H1 (cell line): ENCODE data around the gene ATF7IP2. TPM values are rescaled to one million over a fixed set of nuclear protein-coding genes. Genes with fewer than 3 reads are reported as not detected.

Experiments
- CTCF ChIA-PET: fragments of 300-600 bp; sonication (Branson Sonifier 250); formaldehyde crosslinking; loops from one replicate; lab custom pipeline; 2021; ENCODE audit not compliant: partially characterized antibody; lab: Charles Lee
- POLR2A ChIA-PET: fragments of 300-600 bp; sonication (Branson Sonifier 250); formaldehyde crosslinking; loops from one replicate; lab custom pipeline; 2021; ENCODE audit warnings: inconsistent platforms; ENCODE audit not compliant: partially characterized antibody; lab: Charles Lee
- DNase-seq, 2 experiments: peaks; one replicate each; pipeline versions ENCODE4 v3.0.0 to v3.0.0-alpha.2; 2010 to 2022; ENCODE audit warnings: low spot score in 2 of 2, low read depth in 1 of 2, mixed read lengths in 1 of 2
- FAIRE-seq: peaks from 2 replicates; lab custom pipeline; 2011; peaks lifted over from hg19 to GRCh38; lab: Jason Lieb, UNC
- H2AFZ ChIP-seq: 2 replicates; pipeline ENCODE4 v1.8.1; 2012; ENCODE audit warnings: low read length, inconsistent platforms
- H2AK5ac ChIP-seq: 2 replicates; pipeline ENCODE4 v1.6.1; 2013; ENCODE audit warnings: low read depth, low read length
- H2BK120ac ChIP-seq: replicated peaks from 2 replicates; pipeline ENCODE3; 2013; ENCODE audit warnings: low read depth, low read length, inconsistent platforms
- H2BK12ac ChIP-seq: 2 replicates; pipeline ENCODE4 v1.6.1; 2013; ENCODE audit warnings: low read depth, low read length
- H2BK15ac ChIP-seq: 2 replicates; pipeline ENCODE4 v1.6.1; 2013; ENCODE audit warnings: low read length
- H2BK20ac ChIP-seq: 2 replicates; pipeline ENCODE4 v1.6.1; 2013; ENCODE audit warnings: low read length
- H2BK5ac ChIP-seq: 2 replicates; pipeline ENCODE4 v1.6.1; 2013; ENCODE audit warnings: low read depth, low read length
- H3K14ac ChIP-seq: 2 replicates; pipeline ENCODE4 v1.6.1; 2013; ENCODE audit warnings: inconsistent platforms; ENCODE audit not compliant: insufficient read length
- H3K18ac ChIP-seq: 2 replicates; pipeline ENCODE4 v1.6.1; 2013; ENCODE audit warnings: low read length; ENCODE audit errors: extremely low read depth
- H3K23ac ChIP-seq: 2 replicates; pipeline ENCODE4 v1.6.1; 2013; ENCODE audit warnings: inconsistent platforms; ENCODE audit not compliant: insufficient read length
- H3K23me2 ChIP-seq: 2 replicates; pipeline ENCODE4 v1.6.1; 2013; ENCODE audit warnings: low read depth, low read length
- H3K27ac ChIP-seq: 2 replicates; pipeline ENCODE4 v1.6.1; 2011; ENCODE audit warnings: low read depth, low read length, inconsistent platforms
- H3K27me3 ChIP-seq, 4 experiments: replicated peaks in 1 of 4; 1 replicate in 1 of 4; 2 replicates in 3 of 4; pipeline versions ENCODE4 v1.6.1 to v1.8.1; 2011 to 2013; ENCODE audit warnings: low read length in 3 of 4, mild to moderate bottlenecking in 3 of 4, inconsistent platforms in 2 of 4, mixed read lengths in 2 of 4, moderate library complexity in 1 of 4; ENCODE audit not compliant: control insufficient read depth in 3 of 4, insufficient read depth in 3 of 4; ENCODE audit errors: extremely low read depth in 1 of 4
- H3K36me3 ChIP-seq, 4 experiments: 2 replicates each; pipeline versions ENCODE4 v1.6.1 to v1.8.1; 2011 to 2013; ENCODE audit warnings: mild to moderate bottlenecking in 4 of 4, low read length in 3 of 4, moderate library complexity in 2 of 4, control low read depth in 1 of 4, inconsistent platforms in 1 of 4; ENCODE audit not compliant: insufficient read depth in 4 of 4, control insufficient read depth in 2 of 4
- H3K4ac ChIP-seq: replicated peaks from 2 replicates; pipeline ENCODE3; 2013; ENCODE audit warnings: low read length, low read depth, mixed read lengths, inconsistent platforms; ENCODE audit not compliant: insufficient read length
- H3K4me1 ChIP-seq, 4 experiments: replicated peaks in 1 of 4; 1 replicate in 1 of 4; 2 replicates in 3 of 4; pipeline versions ENCODE4 v1.6.1 to v1.8.1; 2011 to 2013; ENCODE audit warnings: low read length in 3 of 4, inconsistent platforms in 2 of 4, mixed read lengths in 1 of 4; ENCODE audit not compliant: insufficient read depth in 4 of 4, control insufficient read depth in 3 of 4
- H3K4me2 ChIP-seq, 2 experiments: 2 replicates each; pipeline versions ENCODE4 v1.6.1 to v1.8.1; 2011 to 2013; ENCODE audit warnings: low read depth in 2 of 2, low read length in 2 of 2, control low read depth in 1 of 2, inconsistent platforms in 1 of 2, mild to moderate bottlenecking in 1 of 2; ENCODE audit not compliant: insufficient read depth in 1 of 2
- H3K4me3 ChIP-seq, 4 experiments: fragments of 200-600, 300-600 bp in 1 of 4; sonication (generic), shearing (Covaris generic), sonication (Bioruptor Twin) in 1 of 4; 2 replicates each; pipeline versions ENCODE4 v1.5.1 to v1.8.1; 2011 to 2016; ENCODE audit warnings: low read length in 4 of 4, low read depth in 3 of 4, control low read depth in 2 of 4, inconsistent platforms in 2 of 4, mild to moderate bottlenecking in 2 of 4, mixed read lengths in 1 of 4, moderate library complexity in 1 of 4; ENCODE audit not compliant: insufficient read depth in 2 of 4; ENCODE audit errors: extremely low read depth in 1 of 4
- H3K56ac ChIP-seq: replicated peaks from 2 replicates; pipeline ENCODE3; 2013; ENCODE audit warnings: low read depth, mild to moderate bottlenecking, mixed read lengths, low read length, inconsistent platforms; ENCODE audit not compliant: insufficient read length
- H3K79me1 ChIP-seq: 2 replicates; pipeline ENCODE4 v1.6.1; 2013; ENCODE audit warnings: low read depth, low read length, control low read depth
- H3K79me2 ChIP-seq, 2 experiments: 2 replicates each; pipeline versions ENCODE4 v1.6.1 to v1.8.1; 2012 to 2013; ENCODE audit warnings: low read length in 2 of 2, mild to moderate bottlenecking in 2 of 2, inconsistent platforms in 1 of 2; ENCODE audit not compliant: insufficient read depth in 2 of 2, control insufficient read depth in 1 of 2
- H3K9ac ChIP-seq, 4 experiments: replicated peaks in 1 of 4; 1 replicate in 1 of 4; 2 replicates in 3 of 4; pipeline versions ENCODE4 v1.6.1 to v1.8.1; 2011 to 2013; ENCODE audit warnings: low read depth in 3 of 4, low read length in 3 of 4, control low read depth in 2 of 4, mild to moderate bottlenecking in 2 of 4, moderate library complexity in 2 of 4, inconsistent platforms in 1 of 4; ENCODE audit errors: extremely low read depth in 1 of 4
- H3K9me3 ChIP-seq, 2 experiments: 2 replicates each; pipeline versions ENCODE4 v1.6.1 to v1.8.1; 2012 to 2013; ENCODE audit warnings: mild to moderate bottlenecking in 2 of 2, moderate library complexity in 2 of 2, control low read depth in 1 of 2, inconsistent platforms in 1 of 2, low read depth in 1 of 2, low read length in 1 of 2, mixed read lengths in 1 of 2; ENCODE audit not compliant: insufficient read depth in 2 of 2
- H4K20me1 ChIP-seq, 2 experiments: replicated peaks in 1 of 2; 2 replicates each; pipeline versions ENCODE3 to v1.8.1; 2011 to 2013; ENCODE audit warnings: inconsistent platforms in 2 of 2, low read length in 2 of 2, mild to moderate bottlenecking in 1 of 2; ENCODE audit not compliant: insufficient read depth in 2 of 2, control insufficient read depth in 1 of 2
- H4K5ac ChIP-seq: 2 replicates; pipeline ENCODE4 v1.6.1; 2013; ENCODE audit warnings: low read length, low read depth, mixed read lengths, inconsistent platforms; ENCODE audit not compliant: insufficient read length
- H4K8ac ChIP-seq: 2 replicates; pipeline ENCODE4 v1.8.0; 2013; ENCODE audit warnings: mild to moderate bottlenecking, moderate library complexity, low read length, inconsistent platforms; ENCODE audit not compliant: insufficient read depth; ENCODE audit errors: extremely low read depth
- H4K91ac ChIP-seq: replicated peaks from 2 replicates; pipeline ENCODE3; 2013; ENCODE audit warnings: low read length, mixed read lengths, inconsistent platforms; ENCODE audit not compliant: insufficient read length
- CTCF ChIP-seq, 3 experiments: IDR thresholded peaks; 1 replicate in 2 of 3; 2 replicates in 1 of 3; pipeline versions ENCODE4 v1.5.1 to v1.6.1; 2011; ENCODE audit warnings: low read length in 3 of 3, mild to moderate bottlenecking in 3 of 3, inconsistent platforms in 2 of 3, low read depth in 1 of 3, moderate library complexity in 1 of 3; ENCODE audit not compliant: insufficient read depth in 1 of 3; ENCODE audit errors: control extremely low read depth in 1 of 3
- NRF1 ChIP-seq: IDR thresholded peaks from 2 replicates; pipeline ENCODE4 v1.6.1; 2011; ENCODE audit warnings: mild to moderate bottlenecking, low read depth, low read length, improper control_type of control experiment
- RAD21 ChIP-seq, 2 experiments: IDR thresholded peaks in 1 of 2; conservative IDR thresholded peaks in 1 of 2; 2 replicates each; pipeline ENCODE4 v1.6.1; 2011; ENCODE audit warnings: low read depth in 2 of 2, low read length in 2 of 2, improper control_type of control experiment in 1 of 2, inconsistent platforms in 1 of 2, mild to moderate bottlenecking in 1 of 2, moderate library complexity in 1 of 2
- WGBS, 2 experiments: shearing (Covaris generic) in 1 of 2; methylation state at CpG; one replicate each; pipeline versions ENCODE4 v1.1.6 to v1.1.7; 2013 to 2015; ENCODE audit warnings: low lambda C conversion rate in 2 of 2, mixed read lengths in 2 of 2, inconsistent platforms in 1 of 2, low coverage in 1 of 2, missing lambda C conversion rate in 1 of 2; ENCODE audit not compliant: insufficient replicate concordance in 2 of 2, insufficient coverage in 1 of 2, insufficient read length in 1 of 2; ENCODE audit errors: extremely low coverage in 1 of 2, missing lambda C conversion rate in 1 of 2; 5-methylcytosine and 5-hydroxymethylcytosine counted together
- polyA plus RNA-seq, 7 experiments: library from polyadenylated mRNA; depleted of rRNA in 3 of 7; stranded (reverse) in 5 of 7; unstranded in 2 of 7; fragments of >200 nt in 5 of 7; fragments of 200-250 nt in 2 of 7; gene quantifications; 1 replicate in 5 of 7; 2 replicates in 1 of 7; 4 replicates in 1 of 7; pipeline versions ENCODE4 v1.2.1 to v1.2.3, GENCODE V29; 2011 to 2013; ENCODE audit warnings: missing spikeins in 2 of 7, mixed read lengths in 2 of 7
- total RNA-seq: library from RNA; stranded (reverse); fragmentation: NEBNext Ultra II Directional; extraction: Animal tissue kit (Norgen Biotek cat#: 25700); gene quantifications from 2 replicates; pipeline ENCODE4 v1.2.1, GENCODE V29; 2021

The ATF7IP2 gene
- total and polyA plus RNA-seq, 2 of the 8 experiments (the other 6 are each of a cell fraction or from before 2014, with no cell fraction given): 28.7 to 32.8 TPM

DNA sequence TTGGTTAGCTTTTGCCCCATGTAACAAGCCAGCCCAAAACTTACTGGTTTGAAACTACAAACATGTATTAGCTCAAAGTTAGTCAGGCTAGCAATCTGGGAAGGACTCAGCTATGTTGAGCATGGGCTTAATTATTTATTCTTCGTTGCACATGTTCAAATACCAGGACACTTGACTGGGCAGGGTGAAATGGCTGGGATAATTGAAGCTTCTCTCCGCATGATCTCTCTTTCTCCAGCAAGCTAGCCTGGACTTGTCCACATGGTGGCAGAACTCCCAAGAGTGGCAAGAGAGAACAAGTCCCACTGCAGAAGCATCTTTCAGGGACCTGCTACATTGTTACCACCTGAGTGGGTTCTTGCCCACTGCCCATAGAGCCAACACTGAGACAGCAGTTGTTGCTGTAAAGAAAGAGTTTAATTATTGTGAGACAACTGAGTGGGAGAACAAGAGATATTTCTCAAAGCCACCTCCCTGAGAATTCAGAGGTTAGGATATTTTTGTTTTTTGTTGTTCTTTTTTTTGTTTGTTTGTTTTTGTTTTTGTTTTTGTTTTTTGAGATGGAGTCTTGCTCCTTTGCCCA is 16.8 kb upstream of the ATF7IP2 start:
- Histone ChIP-seq H2AK5ac (no peak overlapping the region), H4K5ac (no peak overlapping the region), H3K18ac (no peak overlapping the region), H3K4me3 (no peak overlapping the region), H3K79me1 (no peaks in the 10 kb centered on the region), H3K23ac (no peak overlapping the region), H2BK120ac (no peak overlapping the region), H3K79me2 (no peaks in the 10 kb centered on the region), H3K4me1 (no peaks in the 10 kb centered on the region; a peak in 1 of 7 replicates), H3K4ac (no peak overlapping the region), H2BK12ac (no peak overlapping the region; the same call in 1 of the 2 replicates), H2BK5ac (no peak overlapping the region), H3K9me3 (no peaks in the 10 kb centered on the region), H4K91ac (no peak overlapping the region), H3K14ac (no peak overlapping the region), H3K36me3 (no peaks in the 10 kb centered on the region), H2BK15ac (no peak overlapping the region), H3K4me2 (no peak overlapping the region), H4K20me1 (no peaks in the 10 kb centered on the region), H3K23me2 (no peaks in the 10 kb centered on the region), H3K27me3 (no peaks in the 10 kb centered on the region), H4K8ac (no peak overlapping the region), H3K56ac (no peak overlapping the region), H3K9ac (no peak overlapping the region), H2BK20ac (no peak overlapping the region), H2AFZ (no peak overlapping the region; the same call in 1 of the 2 replicates), H3K27ac (no peak overlapping the region)
- WGBS, 2 experiments: 86% methylated on average over 2 of the region's 2 CpGs; no CpG with 5 or more reads in 1 of the 2 experiments
- no peak for TF ChIP-seq NRF1
- peak; percentile 49 to 71 for TF ChIP-seq RAD21 (IDR thresholded peaks at IDR 0.05 in 1 of 2, conservative IDR thresholded peaks at IDR 0.05 in 1 of 2; ENCODE audit: low read depth in 2 of 2, low read length in 2 of 2)
- TF ChIP-seq CTCF (IDR thresholded peaks at IDR 0.05; ENCODE audit: control extremely low read depth in 1 of 3, insufficient read depth in 1 of 3, low read depth in 1 of 3, low read length in 3 of 3): peak; percentile 37 to 54 (median 44)
- POLR2A ChIA-PET: interaction anchor here (3.7 kb wide), 1 partner anchor 17 kb away, joined by 12 read pairs; the partner anchor contains the start of gene ATF7IP2
- DNase-seq: no peak
- CTCF ChIA-PET: interaction anchor here (0.6 to 1.6 kb wide), 7 partner anchors 13 to 461 kb away, joined by 3 to 5 read pairs (median 4); no protein-coding TSS in a partner anchor
- FAIRE-seq: peak; percentile 45
